ENCODE results near the gene PGBD5. TPM values are rescaled to one million over a fixed set of nuclear protein-coding genes. Genes with fewer than 3 reads are reported as not detected.

Gene PGBD5
- total and polyA plus RNA-seq, 2 of the 13 experiments (the other 11 are each of a cell fraction or from before 2014, with no cell fraction given) = 0.04 to 0.13 TPM

GRCh38 chr1:230469271-230469670 lies 43.1 kb upstream of the PGBD5 start:
- Histone ChIP-seq H3K79me2 (ENCODE audit: insufficient read depth, low read length) (no peaks in the 10 kb centered on the region), H4K20me1 (ENCODE audit: insufficient read depth, low read length) (no peaks in the 10 kb centered on the region), H3K36me3 (replicated peaks in 1 of 2; ENCODE audit: control insufficient read depth in 1 of 2, insufficient read depth in 2 of 2, low read length in 2 of 2) (no peaks in the 10 kb centered on the region), H3K4me3 (replicated peaks in 1 of 3; ENCODE audit: insufficient read depth in 1 of 3, low read depth in 2 of 3, low read length in 3 of 3) (no peak overlapping the region), H3K4me2 (ENCODE audit: low read depth, low read length) (no peak overlapping the region), H2AFZ (ENCODE audit: low read length) (no peak overlapping the region), H3K27me3 (ENCODE audit: control insufficient read depth in 1 of 2, insufficient read depth in 2 of 2, low read length in 2 of 2) (no peaks in the 10 kb centered on the region), H3K4me1 (ENCODE audit: insufficient read depth, low read length) (no peaks in the 10 kb centered on the region), H3K27ac (ENCODE audit: extremely low read length, insufficient read depth, low read length) (no peak overlapping the region), H3K9ac (ENCODE audit: insufficient read depth, low read depth, low read length) (no peak overlapping the region), H3K9me3 (ENCODE audit: low read length) (no peaks in the 10 kb centered on the region)
- CTCF ChIA-PET (ENCODE audit: low intra/inter-chr PET ratio, low total read pairs) = no interaction called here
- FAIRE-seq = no peak
- DNase-seq (ENCODE audit: low spot score) = no peak
- POLR2A ChIA-PET = no interaction called here
- intact Hi-C loops (cut with micrococcal nuclease; ENCODE audit: unreplicated experiment) = no loop called here
- ATAC-seq = no peak
- in situ Hi-C loops (cut with HindIII; ENCODE audit: extremely low pct_ligation_motif_present, low pct_unique_long_range_greater_than_20kb) = no loop called here
- BruUV-seq (replicated peaks) = no TSS peak
- TF ChIP-seq ZFP91 (CRISPR knock-in tag; IDR thresholded peaks at IDR 0.05; ENCODE audit: borderline replicate concordance) = no peak
- no peak for TF ChIP-seq ZNF580 (CRISPR knock-in tag; IDR thresholded peaks at IDR 0.05; ENCODE audit: borderline replicate concordance, low read depth)
- no peak for TF ChIP-seq HMGXB4 (CRISPR knock-in tag; IDR thresholded peaks at IDR 0.05; ENCODE audit: borderline replicate concordance in 1 of 2, low read depth in 1 of 2)
- TF ChIP-seq ZBTB42 (CRISPR knock-in tag; IDR thresholded peaks at IDR 0.05) = no peak
- TF ChIP-seq NCOA1 (CRISPR knock-in tag; IDR thresholded peaks at IDR 0.05) = no peak
- no peak for TF ChIP-seq POLR2AphosphoS5 (IDR thresholded peaks at IDR 0.05; ENCODE audit: low read depth, low read length)
- no peak for TF ChIP-seq RAD51 (IDR thresholded peaks at IDR 0.05; ENCODE audit: borderline replicate concordance)
